HL-60 (cell line): ENCODE measurements around the gene GOLPH3.
"Not testable (repeated sequence)": the region's sequence is repeated elsewhere in the genome, so short reads cannot be mapped to it uniquely, and the experiment has no call there.

Experiments used
- DNase-seq, 2 experiments: peaks; one replicate each; pipeline ENCODE4 v3.0.0-alpha.2; 2010 to 2020; ENCODE audit warnings: low read depth in 1 of 2, low spot score in 1 of 2
- H3K27ac ChIP-seq: fragments of 250-450 bp; sonication (Bioruptor Pico); replicated peaks from 2 replicates; pipeline ENCODE4 v1.5.1; 2020; ENCODE audit warnings: mild to moderate bottlenecking, moderate library complexity
- H3K27me3 ChIP-seq: fragments of 250-450 bp; sonication (Bioruptor Pico); 2 replicates; pipeline ENCODE4 v1.5.1; 2021; ENCODE audit warnings: mild to moderate bottlenecking, moderate library complexity; ENCODE audit not compliant: insufficient read depth, poor library complexity, severe bottlenecking
- H3K4me3 ChIP-seq: replicated peaks from 2 replicates; pipeline ENCODE4 v1.5.1; 2011; ENCODE audit warnings: mild to moderate bottlenecking, control low read depth, low read length; ENCODE audit not compliant: insufficient read depth
- GABPA ChIP-seq: IDR thresholded peaks from 2 replicates; pipeline ENCODE4 v1.6.1; 2012; ENCODE audit warnings: low read depth
- POLR2AphosphoS5 ChIP-seq: IDR thresholded peaks from 2 replicates; pipeline ENCODE4 v1.6.1; 2012; ENCODE audit warnings: low read depth
- REST ChIP-seq: IDR thresholded peaks from 2 replicates; pipeline ENCODE4 v1.6.1; 2012; ENCODE audit warnings: low read depth; ENCODE audit not compliant: insufficient replicate concordance
- SPI1 ChIP-seq: IDR thresholded peaks from 2 replicates; pipeline ENCODE4 v1.6.1; 2012; ENCODE audit warnings: low read depth, mild to moderate bottlenecking, borderline replicate concordance
- TF ChIP-seq, protein P1 (sequence below): IDR thresholded peaks from one replicate; pipeline ENCODE4 v1.5.1; 2011; ENCODE audit warnings: low read length, control low read depth, inconsistent platforms; ENCODE audit not compliant: insufficient read depth

Gene GOLPH3

DNA sequence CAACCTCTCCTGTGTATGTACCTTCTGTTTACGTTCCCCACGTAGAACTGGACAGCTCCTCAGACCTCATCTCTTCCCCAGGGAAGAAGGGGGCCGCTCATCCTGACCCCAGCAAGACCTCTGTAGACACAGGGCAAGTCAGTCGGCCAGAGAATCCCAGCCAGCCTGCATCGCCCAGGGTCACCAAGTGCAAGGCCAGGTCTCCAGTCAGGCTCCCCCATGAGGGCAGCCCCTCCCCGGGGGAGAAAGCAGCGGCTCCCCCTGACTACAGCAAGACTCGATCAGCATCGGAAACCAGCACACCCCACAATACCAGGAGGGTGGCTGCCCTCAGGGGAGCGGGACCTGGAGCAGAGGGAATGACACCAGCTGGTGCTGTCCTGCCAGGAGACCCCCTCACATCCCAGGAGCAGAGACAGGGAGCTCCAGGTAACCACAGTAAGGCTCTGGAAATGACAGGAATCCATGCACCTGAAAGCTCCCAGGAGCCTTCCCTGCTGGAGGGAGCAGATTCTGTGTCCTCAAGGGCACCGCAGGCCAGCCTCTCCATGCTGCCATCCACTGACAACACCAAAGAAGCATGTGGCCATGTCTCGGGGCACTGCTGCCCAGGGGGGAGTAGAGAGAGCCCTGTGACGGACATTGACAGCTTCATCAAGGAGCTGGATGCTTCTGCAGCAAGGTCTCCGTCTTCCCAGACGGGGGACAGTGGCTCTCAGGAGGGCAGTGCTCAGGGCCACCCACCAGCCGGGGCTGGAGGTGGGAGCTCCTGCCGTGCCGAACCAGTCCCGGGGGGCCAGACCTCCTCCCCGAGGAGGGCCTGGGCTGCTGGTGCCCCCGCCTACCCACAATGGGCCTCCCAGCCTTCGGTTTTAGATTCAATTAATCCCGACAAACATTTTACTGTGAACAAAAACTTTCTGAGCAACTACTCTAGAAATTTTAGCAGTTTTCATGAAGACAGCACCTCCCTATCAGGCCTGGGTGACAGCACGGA lies 86.7 kb downstream of the GOLPH3 start:
- no peak overlapping the region for H3K4me3 ChIP-seq
- no peak overlapping the region for H3K27ac ChIP-seq
- no peak for DNase-seq
- no peaks in the 10 kb centered on the region for H3K27me3 ChIP-seq
- TF ChIP-seq GABPA (no peak), POLR2AphosphoS5 (no peak), REST (no peak), SPI1 (no peak)
- TF ChIP-seq, protein P1, sequence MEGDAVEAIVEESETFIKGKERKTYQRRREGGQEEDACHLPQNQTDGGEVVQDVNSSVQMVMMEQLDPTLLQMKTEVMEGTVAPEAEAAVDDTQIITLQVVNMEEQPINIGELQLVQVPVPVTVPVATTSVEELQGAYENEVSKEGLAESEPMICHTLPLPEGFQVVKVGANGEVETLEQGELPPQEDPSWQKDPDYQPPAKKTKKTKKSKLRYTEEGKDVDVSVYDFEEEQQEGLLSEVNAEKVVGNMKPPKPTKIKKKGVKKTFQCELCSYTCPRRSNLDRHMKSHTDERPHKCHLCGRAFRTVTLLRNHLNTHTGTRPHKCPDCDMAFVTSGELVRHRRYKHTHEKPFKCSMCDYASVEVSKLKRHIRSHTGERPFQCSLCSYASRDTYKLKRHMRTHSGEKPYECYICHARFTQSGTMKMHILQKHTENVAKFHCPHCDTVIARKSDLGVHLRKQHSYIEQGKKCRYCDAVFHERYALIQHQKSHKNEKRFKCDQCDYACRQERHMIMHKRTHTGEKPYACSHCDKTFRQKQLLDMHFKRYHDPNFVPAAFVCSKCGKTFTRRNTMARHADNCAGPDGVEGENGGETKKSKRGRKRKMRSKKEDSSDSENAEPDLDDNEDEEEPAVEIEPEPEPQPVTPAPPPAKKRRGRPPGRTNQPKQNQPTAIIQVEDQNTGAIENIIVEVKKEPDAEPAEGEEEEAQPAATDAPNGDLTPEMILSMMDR: no peak

GRCh38 chr5:32083981-32084430 lies 90.1 kb downstream of the GOLPH3 start:
- TF ChIP-seq SPI1 (no peak), GABPA (no peak), REST (no peak), POLR2AphosphoS5 (no peak)
- TF ChIP-seq, protein P1: no peak
- H3K4me3 ChIP-seq: no peak overlapping the region
- DNase-seq: peak in 1 of 2 experiments; percentile 47
- H3K27me3 ChIP-seq: no peaks in the 10 kb centered on the region
- no peak overlapping the region for H3K27ac ChIP-seq

- no peak for DNase-seq
- H3K4me3 ChIP-seq: no peak overlapping the region
- no peaks in the 10 kb centered on the region for H3K27me3 ChIP-seq
- TF ChIP-seq SPI1 (no peak), REST (no peak), POLR2AphosphoS5 (no peak), GABPA (no peak)
- TF ChIP-seq, protein P1: no peak
- H3K27ac ChIP-seq: no peak overlapping the region
These were observed 91.4 kb downstream of the GOLPH3 start for GRCh38 chr5:32082701-32083100.

DNA sequence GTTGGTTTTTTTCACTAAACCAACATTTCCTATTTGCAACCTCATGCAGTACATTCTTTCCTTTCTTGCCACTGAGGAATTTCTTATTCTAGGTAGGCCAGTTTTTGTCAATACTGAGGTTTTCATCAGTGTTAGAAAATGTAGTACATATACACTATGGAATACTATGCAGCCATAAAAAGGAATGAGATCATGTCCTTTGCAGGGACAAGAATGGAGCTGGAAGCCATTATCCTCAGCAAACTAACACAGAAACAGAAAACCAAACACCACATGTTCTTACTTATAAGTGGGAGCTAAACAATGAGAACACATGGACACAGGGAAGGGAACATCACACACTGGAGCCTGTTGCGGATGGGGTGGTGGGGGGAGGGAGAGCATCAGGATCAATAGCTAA lies 93.6 kb downstream of the GOLPH3 start:
- not testable (repeated sequence) for DNase-seq, H3K27ac ChIP-seq, H3K4me3 ChIP-seq, H3K27me3 ChIP-seq

DNA sequence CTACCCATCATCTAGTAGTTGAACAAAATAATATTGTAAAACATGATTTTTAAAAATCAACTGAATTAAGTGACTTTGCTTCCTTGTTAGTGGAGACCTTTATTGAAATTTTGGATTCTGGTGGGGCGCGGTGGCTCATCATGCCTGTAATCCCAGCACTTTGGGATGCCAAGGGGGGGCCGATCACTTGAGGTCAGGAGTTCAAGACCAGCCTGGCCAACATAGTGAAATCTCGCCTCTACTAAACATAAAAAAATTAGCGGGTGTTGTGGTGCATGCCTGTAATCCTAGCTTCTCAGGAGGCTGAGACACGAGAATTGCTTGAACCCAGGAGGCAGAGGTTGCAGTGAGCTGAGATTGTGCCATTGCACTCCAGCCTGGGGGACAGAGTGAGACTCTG lies 95.3 kb downstream of the GOLPH3 start:
- H3K27ac ChIP-seq, H3K27me3 ChIP-seq, H3K4me3 ChIP-seq, DNase-seq: not testable (repeated sequence)
